Hepatocyte (in vitro differentiated cells): Measurements from ENCODE around the gene RANGAP1. TPM values are rescaled to one million over a fixed set of nuclear protein-coding genes. Genes with fewer than 3 reads are reported as not detected.

Experiments used
- DNase-seq: peaks from one replicate; pipeline ENCODE4 v3.0.0-alpha.2; 2016; ENCODE audit warnings: low spot score
- H2AFZ ChIP-seq: fragments of 200-600 bp; sonication (generic); 2 replicates; pipeline ENCODE4 v1.6.0; 2016; ENCODE audit warnings: antibody characterized with exemption, mild to moderate bottlenecking
- H3K27ac ChIP-seq: fragments of 200-600 bp; sonication (generic); 2 replicates; pipeline ENCODE4 v1.5.1; 2016; ENCODE audit warnings: mild to moderate bottlenecking
- H3K27me3 ChIP-seq: fragments of 200-600 bp; sonication (generic); 2 replicates; pipeline ENCODE4 v1.6.1; 2016
- H3K36me3 ChIP-seq: fragments of 200-600 bp; sonication (generic); replicated peaks from 2 replicates; pipeline ENCODE4 v1.5.1; 2016; ENCODE audit warnings: low read depth; ENCODE audit not compliant: insufficient read depth
- H3K4me1 ChIP-seq: fragments of 200-600 bp; sonication (generic); 2 replicates; pipeline ENCODE4 v1.5.1; 2016; ENCODE audit warnings: mild to moderate bottlenecking, moderate library complexity; ENCODE audit not compliant: insufficient read depth
- H3K4me2 ChIP-seq: fragments of 200-600 bp; sonication (generic); 2 replicates; pipeline ENCODE4 v1.6.0; 2016
- H3K4me3 ChIP-seq: fragments of 200-600 bp; sonication (generic); 2 replicates; pipeline ENCODE4 v1.5.1; 2016; ENCODE audit warnings: mild to moderate bottlenecking
- H3K79me2 ChIP-seq: fragments of 200-600 bp; sonication (generic); 2 replicates; pipeline ENCODE4 v1.6.0; 2017; ENCODE audit warnings: mild to moderate bottlenecking
- H3K9me2 ChIP-seq: fragments of 200-600 bp; sonication (generic); replicated peaks from 2 replicates; pipeline ENCODE4 v1.6.0; 2017; ENCODE audit warnings: mild to moderate bottlenecking; ENCODE audit not compliant: insufficient read depth
- H3K9me3 ChIP-seq: fragments of 200-600 bp; sonication (generic); 2 replicates; pipeline ENCODE4 v1.5.1; 2016; ENCODE audit warnings: low read depth, mild to moderate bottlenecking
- H4K20me1 ChIP-seq: fragments of 200-600 bp; sonication (generic); 2 replicates; pipeline ENCODE4 v1.6.0; 2016; ENCODE audit warnings: mild to moderate bottlenecking; ENCODE audit not compliant: insufficient read depth, poor library complexity, severe bottlenecking
- EZH2 ChIP-seq: fragments of 200-600 bp; sonication (generic); IDR thresholded peaks from 2 replicates; pipeline ENCODE4 v1.6.1; 2016; ENCODE audit warnings: antibody characterized with exemption, mild to moderate bottlenecking, borderline replicate concordance
- EZH2phosphoT487 ChIP-seq: fragments of 200-600 bp; sonication (generic); IDR thresholded peaks from one replicate; pipeline ENCODE4 v1.6.1; 2018; ENCODE audit warnings: antibody characterized with exemption, mild to moderate bottlenecking, low read depth, moderate library complexity; ENCODE audit not compliant: unreplicated experiment, severe bottlenecking
- WGBS: methylation state at CpG from one replicate; pipeline ENCODE4 v1.1.6; 2016; ENCODE audit warnings: low lambda C conversion rate; ENCODE audit errors: missing lambda C conversion rate; 5-methylcytosine and 5-hydroxymethylcytosine counted together
- polyA plus RNA-seq: library from polyadenylated mRNA; unstranded; fragments of >200 nt; fragmentation: Nextera tagmentation; extraction: Ambion mirVana; gene quantifications from 2 replicates; pipeline ENCODE4 v1.2.1, GENCODE V29; 2016
- total RNA-seq: library from RNA; depleted of rRNA; stranded (reverse); fragments of >200 nt; gene quantifications from 2 replicates; pipeline ENCODE4 v1.2.3, GENCODE V29; 2014
- TF ChIP-seq, protein P1 (sequence below): fragments of 200-600 bp; sonication (generic); IDR thresholded peaks from 2 replicates; pipeline ENCODE4 v1.5.1; 2016; ENCODE audit warnings: antibody characterized with exemption, mild to moderate bottlenecking; ENCODE audit not compliant: poor library complexity

Gene RANGAP1
- total and polyA plus RNA-seq, 2 experiments from 2014 or later, result 35.2 to 38.1 TPM

DNA sequence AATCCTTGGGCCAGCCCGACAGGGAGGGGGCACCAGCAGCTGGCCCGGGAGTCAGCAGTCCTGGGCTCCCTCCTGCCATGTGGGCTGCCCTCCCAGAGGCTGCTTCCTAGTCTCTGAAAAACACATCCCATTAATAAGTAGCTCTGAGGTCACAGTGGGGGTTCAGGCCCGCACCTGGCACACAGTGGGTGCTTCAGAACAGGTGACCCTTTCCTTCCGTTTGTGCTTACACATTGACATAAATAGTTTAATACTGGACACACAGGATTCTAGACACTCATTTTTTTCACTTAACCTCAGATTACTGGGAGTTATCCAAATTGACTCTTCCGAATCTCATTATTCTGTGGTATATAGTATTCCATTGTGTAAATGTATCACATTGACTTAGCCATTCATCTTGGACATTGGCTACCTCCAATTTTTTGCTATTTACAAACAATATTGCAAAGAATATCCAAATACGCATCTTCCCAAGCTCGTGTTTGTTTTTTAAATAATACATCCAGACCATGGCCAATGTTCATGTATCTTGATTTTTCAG, 44.8 kb downstream of the RANGAP1 start:
- no peaks in the 10 kb centered on the region for H3K79me2 ChIP-seq
- TF ChIP-seq, protein P1, sequence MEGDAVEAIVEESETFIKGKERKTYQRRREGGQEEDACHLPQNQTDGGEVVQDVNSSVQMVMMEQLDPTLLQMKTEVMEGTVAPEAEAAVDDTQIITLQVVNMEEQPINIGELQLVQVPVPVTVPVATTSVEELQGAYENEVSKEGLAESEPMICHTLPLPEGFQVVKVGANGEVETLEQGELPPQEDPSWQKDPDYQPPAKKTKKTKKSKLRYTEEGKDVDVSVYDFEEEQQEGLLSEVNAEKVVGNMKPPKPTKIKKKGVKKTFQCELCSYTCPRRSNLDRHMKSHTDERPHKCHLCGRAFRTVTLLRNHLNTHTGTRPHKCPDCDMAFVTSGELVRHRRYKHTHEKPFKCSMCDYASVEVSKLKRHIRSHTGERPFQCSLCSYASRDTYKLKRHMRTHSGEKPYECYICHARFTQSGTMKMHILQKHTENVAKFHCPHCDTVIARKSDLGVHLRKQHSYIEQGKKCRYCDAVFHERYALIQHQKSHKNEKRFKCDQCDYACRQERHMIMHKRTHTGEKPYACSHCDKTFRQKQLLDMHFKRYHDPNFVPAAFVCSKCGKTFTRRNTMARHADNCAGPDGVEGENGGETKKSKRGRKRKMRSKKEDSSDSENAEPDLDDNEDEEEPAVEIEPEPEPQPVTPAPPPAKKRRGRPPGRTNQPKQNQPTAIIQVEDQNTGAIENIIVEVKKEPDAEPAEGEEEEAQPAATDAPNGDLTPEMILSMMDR, result no peak
- TF ChIP-seq EZH2 (no peak), EZH2phosphoT487 (no peak)
- DNase-seq, result no peak
- H3K9me3 ChIP-seq, result no peaks in the 10 kb centered on the region
- H3K36me3 ChIP-seq, result no peaks in the 10 kb centered on the region
- H3K4me1 ChIP-seq, result peaks cover 4% of the 10 kb centered on the region
- H2AFZ ChIP-seq, result no peak overlapping the region
- H4K20me1 ChIP-seq, result no peaks in the 10 kb centered on the region
- no peaks in the 10 kb centered on the region for H3K9me2 ChIP-seq
- H3K27me3 ChIP-seq, result no peaks in the 10 kb centered on the region
- WGBS, result 97% methylated on average over 7 of the region's 7 CpGs
- H3K4me2 ChIP-seq, result no peak overlapping the region
- no peak overlapping the region for H3K27ac ChIP-seq
- no peak overlapping the region for H3K4me3 ChIP-seq

DNA sequence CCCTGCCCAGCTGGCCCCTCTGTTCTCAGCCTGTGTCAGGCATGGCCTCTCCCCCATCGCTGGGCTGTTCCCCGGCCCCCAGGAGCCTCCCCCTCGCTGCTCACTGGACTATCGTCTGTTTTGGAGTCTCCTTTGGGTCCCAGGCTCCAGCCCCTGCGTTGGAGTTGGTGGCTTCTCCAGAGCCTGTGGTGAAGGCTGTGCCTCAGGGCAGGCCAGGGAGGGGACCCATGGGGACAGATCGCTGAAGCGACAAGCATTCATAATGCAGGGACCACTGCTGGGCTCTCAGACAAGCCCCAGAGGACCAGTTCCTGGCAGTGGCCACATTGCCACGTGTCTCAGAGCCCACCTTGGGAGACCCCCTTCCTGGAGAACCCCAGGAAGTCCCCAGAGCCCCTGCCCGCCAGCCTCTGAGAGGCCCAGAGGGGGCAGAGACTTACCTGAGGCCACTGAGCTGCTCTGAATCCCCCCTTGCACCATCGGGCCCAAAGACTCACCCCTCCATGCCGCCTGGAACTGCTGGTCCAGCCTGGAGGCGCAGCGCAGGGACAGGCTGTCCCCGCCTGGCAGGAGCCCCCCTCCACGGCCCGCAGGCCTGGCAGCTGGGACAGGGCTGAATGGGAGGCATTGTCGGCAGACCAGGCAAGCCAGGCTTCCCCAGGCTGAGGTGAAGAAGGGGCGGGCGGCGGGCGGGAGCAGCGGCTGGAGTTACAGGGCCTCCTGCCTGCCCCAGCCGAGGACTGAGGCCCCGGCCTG, 45.4 kb downstream of the RANGAP1 start, which contains the start of gene CHADL:
TSS of gene CHADL (minus strand) at position 555 of the 756 bp plus-strand sequence. CDS start at position 505, 50 bp downstream.
- TF ChIP-seq EZH2 (no peak), EZH2phosphoT487 (no peak)
- TF ChIP-seq, protein P1, result no peak
- no peaks in the 10 kb centered on the region for H3K27me3 ChIP-seq
- H3K79me2 ChIP-seq, result no peaks in the 10 kb centered on the region
- H2AFZ ChIP-seq, result no peak within 1 kb of the TSS
- no peaks in the 10 kb centered on the region for H3K9me3 ChIP-seq
- no peak within 1 kb of the TSS for H3K27ac ChIP-seq
- no peak within 1 kb of the TSS for H3K4me2 ChIP-seq
- peaks cover 4% of the 10 kb centered on the region for H3K4me1 ChIP-seq
- WGBS, result 77% methylated on average over 23 of the region's 24 CpGs
- H4K20me1 ChIP-seq, result no peaks in the 10 kb centered on the region
- H3K4me3 ChIP-seq, result no peak within 1 kb of the TSS
- H3K9me2 ChIP-seq, result no peaks in the 10 kb centered on the region
- H3K36me3 ChIP-seq, result no peaks in the 10 kb centered on the region
- DNase-seq, result no peak

DNA sequence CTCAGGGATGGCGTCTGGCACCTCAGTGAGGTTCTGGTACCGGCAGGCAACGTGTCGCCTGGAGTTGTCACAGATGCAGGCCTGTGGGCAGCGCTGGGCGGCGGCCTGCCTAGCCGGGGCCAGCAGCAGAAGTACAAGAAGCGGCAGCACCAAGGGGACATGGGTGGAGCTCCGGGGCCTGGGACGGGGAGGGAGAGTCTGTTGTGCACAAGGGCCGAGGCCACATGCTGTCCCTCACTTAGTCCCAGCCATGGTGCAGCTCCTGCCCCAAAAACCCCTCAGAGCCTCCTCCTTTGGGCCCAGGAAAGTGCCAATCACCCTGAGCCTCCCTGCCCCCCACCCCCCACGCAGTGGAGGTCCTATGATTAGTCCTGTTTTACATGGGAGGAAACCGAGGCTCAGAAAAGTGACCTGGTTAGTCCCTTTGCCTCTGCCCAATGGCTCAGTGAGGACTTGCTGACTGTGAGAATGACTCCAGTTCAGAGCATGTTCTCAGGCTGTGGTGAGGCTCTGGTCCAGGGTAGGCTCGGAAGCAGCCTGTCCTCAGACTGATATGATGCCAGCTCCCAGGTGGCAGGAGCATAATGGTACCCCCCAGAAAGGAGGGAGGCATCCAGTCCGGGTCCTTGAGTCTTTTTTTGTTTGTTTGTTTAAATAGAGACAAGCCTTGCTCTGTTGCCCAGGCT, 46.4 kb downstream of the RANGAP1 start:
- H3K27ac ChIP-seq, result no peak overlapping the region
- no peak for DNase-seq
- no peaks in the 10 kb centered on the region for H4K20me1 ChIP-seq
- H3K27me3 ChIP-seq, result no peaks in the 10 kb centered on the region
- H3K9me2 ChIP-seq, result no peaks in the 10 kb centered on the region
- TF ChIP-seq EZH2phosphoT487, result no peak
- TF ChIP-seq, protein P1, result no peak
- no peak for TF ChIP-seq EZH2
- no peaks in the 10 kb centered on the region for H3K79me2 ChIP-seq
- H3K9me3 ChIP-seq, result no peaks in the 10 kb centered on the region
- H3K4me3 ChIP-seq, result no peak overlapping the region
- 90% methylated on average over 16 of the region's 16 CpGs for WGBS
- H3K36me3 ChIP-seq, result no peaks in the 10 kb centered on the region
- H2AFZ ChIP-seq, result no peak overlapping the region
- no peak overlapping the region for H3K4me2 ChIP-seq
- peaks cover 4% of the 10 kb centered on the region for H3K4me1 ChIP-seq
